Pancreas (tissue), 10 donors: ENCODE measurements around the gene NDUFA5. TPM values are rescaled to one million over a fixed set of nuclear protein-coding genes. Genes with fewer than 3 reads are reported as not detected.
"Not testable (repeated sequence)": the region's sequence is repeated elsewhere in the genome, so short reads cannot be mapped to it uniquely, and the experiment has no call there.

Source experiments
- ATAC-seq, 4 donors: fragments of 200-7000 bp; cut with Tn5 transposase; one replicate each; pipeline versions ENCODE4 v1.8.0 to v1.9.1; 2020; ENCODE audit warnings: mild to moderate bottlenecking in 4 of 4, moderate library complexity in 4 of 4
- DNase-seq, 6 donors: peaks; one replicate each; pipeline ENCODE4 v3.0.0-alpha.2; 2020
- FAIRE-seq: peaks from 2 replicates; lab custom pipeline; 2012; peaks lifted over from hg19 to GRCh38; lab: Jason Lieb, UNC
- H3K27ac ChIP-seq, 4 donors: fragments of 200-600 bp; sonication (generic); 1 replicate in 3 of 4; 2 replicates in 1 of 4; pipeline versions ENCODE4 v1.5.0 to v1.8.0; 2020
- H3K27me3 ChIP-seq, 4 donors: fragments of 200-600 bp; one replicate each; pipeline ENCODE4 v1.8.0; 2021
- H3K36me3 ChIP-seq, 3 donors: fragments of 200-600 bp; sonication (generic) in 1 of 3; one replicate each; pipeline versions ENCODE4 v1.5.0 to v1.8.0; 2020 to 2021
- H3K4me1 ChIP-seq, 3 donors: fragments of 200-600 bp; one replicate each; pipeline ENCODE4 v1.8.0; 2021
- H3K4me3 ChIP-seq, 4 donors: fragments of 200-600 bp; sonication (generic) in 2 of 4; one replicate each; pipeline versions ENCODE4 v1.5.0 to v1.8.0; 2020 to 2021
- H3K9me3 ChIP-seq, 4 donors: fragments of 200-600 bp; one replicate each; pipeline ENCODE4 v1.8.0; 2021
- whole genome bisulfite sequencing, 2 donors: extraction: QIAGEN DNeasy Blood & Tissue Kit; methylation state at CpG; one replicate each; pipeline ENCODE4 v1.1.7; 2013; 5-methylcytosine and 5-hydroxymethylcytosine counted together
- intact Hi-C, 3 donors: fragments of 100-400 bp; cut with DNase I; formaldehyde crosslinking; loops; one replicate each; pipeline versions ENCODE4 v1.11.1 to v1.14.2; 2022
- polyA plus RNA-seq, 2 donors: library from polyadenylated mRNA; stranded (reverse); fragments of 200-250 nt; gene quantifications; one replicate each; pipeline ENCODE4 v1.2.3, GENCODE V29; 2013
- total RNA-seq, 6 donors: library from RNA; stranded (reverse); fragmentation: NEBNext Ultra II Directional in 4 of 6; extraction: Animal tissue kit (Norgen Biotek cat#: 25700) in 4 of 6; gene quantifications; one replicate each; pipeline versions ENCODE4 v1.2.1 to v1.2.4, GENCODE V29; 2021 to 2023
- TF ChIP-seq, protein P1 (sequence below), 4 donors: fragments of 200-600 bp; sonication (generic) in 3 of 4; IDR thresholded peaks; one replicate each; pipeline versions ENCODE4 v1.5.0 to v1.8.0; 2021; ENCODE audit warnings: antibody characterized with exemption in 4 of 4
- donor health status: healthy with polysubstance abuse.
- donor health status: DM: no; HTN: no; CAD: no; lungs with moderate emphysema.
- donor health status: DM: no; HTN: no; CAD: no.
- donor health status: control.
- donor health status: control.
- donor health status: Bipolar disorder and iron deficiency.
- donor health status: DM: yes; HTN: yes; CAD: no.
- donor health status: DM: no; HTN: no; CAD: no.
- donor health status: DM: no; HTN: no; CAD: no.
- donor health status: DM: yes; HTN: yes; CAD: no.

Gene NDUFA5
- total and polyA plus RNA-seq, 8 donors, result 19.4 to 83.5 (median 37.3) TPM

GRCh38 chr7:123528265-123528664 is 29.4 kb downstream of the NDUFA5 start:
- intact Hi-C loops, result no loop called here
- 84 to 96% methylated on average over 5 of the region's 5 CpGs for WGBS, 2 donors
- H3K27me3 ChIP-seq, result no peaks in the 10 kb centered on the region
- no peak for ATAC-seq
- peaks cover 0 to 7% (median 0%) of the 10 kb centered on the region in 3 donors for H3K4me1 ChIP-seq
- H3K4me3 ChIP-seq, result no peak overlapping the region
- DNase-seq, result no peak
- H3K36me3 ChIP-seq, result no peaks in the 10 kb centered on the region
- H3K9me3 ChIP-seq, result no peaks in the 10 kb centered on the region
- no peak overlapping the region for H3K27ac ChIP-seq
- no peak for FAIRE-seq
- TF ChIP-seq, protein P1, sequence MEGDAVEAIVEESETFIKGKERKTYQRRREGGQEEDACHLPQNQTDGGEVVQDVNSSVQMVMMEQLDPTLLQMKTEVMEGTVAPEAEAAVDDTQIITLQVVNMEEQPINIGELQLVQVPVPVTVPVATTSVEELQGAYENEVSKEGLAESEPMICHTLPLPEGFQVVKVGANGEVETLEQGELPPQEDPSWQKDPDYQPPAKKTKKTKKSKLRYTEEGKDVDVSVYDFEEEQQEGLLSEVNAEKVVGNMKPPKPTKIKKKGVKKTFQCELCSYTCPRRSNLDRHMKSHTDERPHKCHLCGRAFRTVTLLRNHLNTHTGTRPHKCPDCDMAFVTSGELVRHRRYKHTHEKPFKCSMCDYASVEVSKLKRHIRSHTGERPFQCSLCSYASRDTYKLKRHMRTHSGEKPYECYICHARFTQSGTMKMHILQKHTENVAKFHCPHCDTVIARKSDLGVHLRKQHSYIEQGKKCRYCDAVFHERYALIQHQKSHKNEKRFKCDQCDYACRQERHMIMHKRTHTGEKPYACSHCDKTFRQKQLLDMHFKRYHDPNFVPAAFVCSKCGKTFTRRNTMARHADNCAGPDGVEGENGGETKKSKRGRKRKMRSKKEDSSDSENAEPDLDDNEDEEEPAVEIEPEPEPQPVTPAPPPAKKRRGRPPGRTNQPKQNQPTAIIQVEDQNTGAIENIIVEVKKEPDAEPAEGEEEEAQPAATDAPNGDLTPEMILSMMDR (IDR thresholded peaks at IDR 0.05), result no peak

DNA sequence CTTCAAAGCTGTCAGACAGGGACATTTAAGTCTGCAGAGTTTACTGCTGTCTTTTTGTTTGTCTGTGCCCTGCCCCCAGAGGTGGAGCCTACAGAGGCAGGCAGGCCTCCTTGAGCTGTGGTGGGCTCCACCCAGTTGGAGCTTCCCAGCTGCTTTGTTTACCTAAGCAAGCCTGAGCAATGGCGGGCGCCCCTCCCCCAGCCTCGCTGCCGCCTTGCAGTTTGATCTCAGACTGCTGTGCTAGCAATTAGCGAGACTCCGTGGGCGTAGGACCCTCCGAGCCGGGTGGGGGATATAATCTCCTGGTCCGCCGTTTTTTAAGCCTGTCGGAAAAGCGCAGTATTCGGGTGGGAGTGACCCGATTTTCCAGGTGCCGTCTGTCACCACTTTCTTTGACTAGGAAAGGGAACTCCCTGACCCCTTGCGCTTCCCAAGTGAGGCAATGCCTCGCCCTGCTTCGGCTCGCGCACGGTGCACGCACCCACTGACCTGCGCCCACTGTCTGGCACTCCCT is 29.8 kb downstream of the NDUFA5 start:
- intact Hi-C loops, FAIRE-seq, H3K27ac ChIP-seq, H3K9me3 ChIP-seq, H3K4me3 ChIP-seq, H3K4me1 ChIP-seq, ATAC-seq, DNase-seq, H3K27me3 ChIP-seq, H3K36me3 ChIP-seq: not testable (repeated sequence)
- WGBS, 2 donors, result 82 to 91% methylated on average over 11 to 20 of the region's 24 CpGs

DNA sequence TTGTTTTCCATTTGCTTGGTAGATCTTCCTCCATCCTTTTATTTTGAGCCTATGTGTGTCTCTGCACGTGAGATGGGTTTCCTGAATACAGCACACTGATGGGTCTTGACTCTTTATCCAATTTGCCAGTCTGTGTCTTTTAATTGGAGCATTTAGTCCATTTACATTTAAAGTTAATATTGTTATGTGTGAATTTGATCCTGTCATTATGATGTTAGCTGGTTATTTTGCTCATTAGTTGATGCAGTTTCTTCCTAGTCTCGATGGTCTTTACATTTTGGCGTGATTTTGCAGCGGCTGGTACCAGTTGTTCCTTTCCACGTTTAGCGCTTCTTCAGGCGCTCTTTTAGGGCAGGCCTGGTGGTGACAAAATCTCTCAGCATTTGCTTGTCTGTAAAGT is 31.1 kb downstream of the NDUFA5 start:
- H3K36me3 ChIP-seq, FAIRE-seq, H3K4me3 ChIP-seq, H3K27me3 ChIP-seq, H3K27ac ChIP-seq, H3K4me1 ChIP-seq, ATAC-seq, DNase-seq, intact Hi-C loops, H3K9me3 ChIP-seq: not testable (repeated sequence)
- WGBS, 2 donors, result 89 to 93% methylated on average over 6 of the region's 7 CpGs

- Histone ChIP-seq H3K4me3 (no peak overlapping the region), H3K36me3 (no peaks in the 10 kb centered on the region), H3K9me3 (no peaks in the 10 kb centered on the region), H3K27me3 (no peaks in the 10 kb centered on the region), H3K4me1 (no peaks in the 10 kb centered on the region), H3K27ac (no peak overlapping the region)
- 48 to 57% methylated on average over 2 of the region's 2 CpGs for WGBS, 2 donors
- intact Hi-C loops, result no loop called here
- FAIRE-seq (no peak), ATAC-seq (peak in 1 of 4 donors; percentile 24), DNase-seq (no peak)
- TF ChIP-seq, protein P1 (IDR thresholded peaks at IDR 0.05), result no peak
Observed at GRCh38 chr7:123522066-123522465, 35.6 kb downstream of the NDUFA5 start.

DNA sequence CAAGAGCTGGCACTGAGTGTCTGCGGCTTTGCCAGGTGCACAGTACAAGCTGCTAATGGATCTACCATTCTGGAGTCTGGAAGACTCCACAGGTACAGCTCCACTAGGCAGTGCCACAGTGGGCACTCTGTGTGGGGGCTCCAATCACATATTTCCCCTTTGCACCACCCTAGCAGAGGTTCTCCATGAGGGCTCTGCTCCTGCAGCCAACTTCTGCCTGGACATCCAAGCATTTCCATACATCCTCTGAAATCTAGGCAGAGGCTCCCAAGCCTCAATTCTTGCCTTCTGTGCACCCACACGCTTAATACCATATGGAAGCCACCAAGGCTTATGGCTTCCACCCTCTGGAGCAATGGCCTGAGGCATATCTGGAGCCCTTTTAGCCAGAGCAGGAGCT is 52.4 kb downstream of the NDUFA5 start:
- H3K4me3 ChIP-seq, result no peak overlapping the region
- no peaks in the 10 kb centered on the region for H3K4me1 ChIP-seq
- H3K36me3 ChIP-seq, result no peaks in the 10 kb centered on the region
- no peaks in the 10 kb centered on the region for H3K27me3 ChIP-seq
- DNase-seq (no peak), FAIRE-seq (no peak), ATAC-seq (no peak)
- TF ChIP-seq, protein P1 (IDR thresholded peaks at IDR 0.05), result no peak
- WGBS, 2 donors, result 90 to 95% methylated on average over 2 of the region's 2 CpGs
- intact Hi-C loops, result no loop called here
- no peaks in the 10 kb centered on the region for H3K9me3 ChIP-seq
- no peak overlapping the region for H3K27ac ChIP-seq

- no peaks in the 10 kb centered on the region for H3K36me3 ChIP-seq
- no peak for ATAC-seq
- no peak overlapping the region for H3K27ac ChIP-seq
- no peaks in the 10 kb centered on the region for H3K27me3 ChIP-seq
- H3K4me3 ChIP-seq, result no peak overlapping the region
- DNase-seq, result no peak
- WGBS, 2 donors, result 80 to 88% methylated on average over 5 of the region's 5 CpGs
- TF ChIP-seq, protein P1 (IDR thresholded peaks at IDR 0.05), result no peak
- intact Hi-C loops, result no loop called here
- no peaks in the 10 kb centered on the region for H3K4me1 ChIP-seq
- H3K9me3 ChIP-seq, result no peaks in the 10 kb centered on the region
- FAIRE-seq, result no peak
Observed at GRCh38 chr7:123502201-123502600, 55.4 kb downstream of the NDUFA5 start.
